B cell (primary cell): ENCODE data around the gene KIF4A.

Source experiments
- CTCF ChIP-seq: fragments of 200-600 bp; IDR thresholded peaks from one replicate; pipeline ENCODE4 v1.8.0; 2022; ENCODE audit warnings: antibody characterized with exemption, mild to moderate bottlenecking
- EZH2 ChIP-seq: IDR thresholded peaks from 2 replicates; pipeline ENCODE4 v1.6.1; 2012; ENCODE audit warnings: borderline replicate concordance, low read depth, mild to moderate bottlenecking, moderate library complexity, low read length; ENCODE audit not compliant: insufficient read depth, poor library complexity, severe bottlenecking

DNA sequence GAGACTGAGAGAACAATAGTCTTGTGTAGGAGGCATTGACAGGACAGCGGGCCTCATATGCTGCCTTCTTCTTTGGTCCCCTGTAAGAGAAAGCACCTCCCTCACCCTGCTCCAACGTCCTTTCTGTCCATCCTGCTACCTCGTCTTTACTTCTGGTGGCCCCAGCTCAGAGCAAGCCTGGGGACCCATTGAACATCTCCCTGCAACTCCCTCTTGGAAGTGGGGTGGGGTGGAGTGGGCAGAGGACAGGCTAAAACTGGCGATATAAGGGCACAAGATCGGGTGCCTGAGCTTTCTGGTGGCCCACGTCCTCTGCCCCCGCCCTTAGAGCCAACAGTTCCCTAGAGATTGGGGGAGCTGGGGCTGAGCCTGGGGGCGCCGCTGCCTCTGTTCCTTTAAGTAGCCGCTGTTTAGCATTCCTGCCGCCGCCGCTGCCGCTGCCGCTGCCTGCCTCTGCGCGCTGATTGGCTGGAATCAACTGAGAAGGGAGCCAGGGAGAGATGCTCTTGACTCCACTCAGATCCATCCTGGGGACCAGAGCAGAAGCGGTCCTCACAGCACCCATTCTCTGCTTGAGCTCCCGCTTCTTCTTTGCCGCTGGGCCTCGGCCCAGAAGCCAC, 154.5 kb downstream of the KIF4A start, which contains the start of gene DLG3:
- TF ChIP-seq CTCF: no peak
- TF ChIP-seq EZH2: no peak
